ENCODE measurements around the gene IL20RA. TPM values are rescaled to one million over a fixed set of nuclear protein-coding genes. Genes with fewer than 3 reads are reported as not detected.

IL20RA gene
- polyA plus RNA-seq, 1 of the 3 experiments (the other 2 are of a cell fraction): 0.10 TPM

DNA sequence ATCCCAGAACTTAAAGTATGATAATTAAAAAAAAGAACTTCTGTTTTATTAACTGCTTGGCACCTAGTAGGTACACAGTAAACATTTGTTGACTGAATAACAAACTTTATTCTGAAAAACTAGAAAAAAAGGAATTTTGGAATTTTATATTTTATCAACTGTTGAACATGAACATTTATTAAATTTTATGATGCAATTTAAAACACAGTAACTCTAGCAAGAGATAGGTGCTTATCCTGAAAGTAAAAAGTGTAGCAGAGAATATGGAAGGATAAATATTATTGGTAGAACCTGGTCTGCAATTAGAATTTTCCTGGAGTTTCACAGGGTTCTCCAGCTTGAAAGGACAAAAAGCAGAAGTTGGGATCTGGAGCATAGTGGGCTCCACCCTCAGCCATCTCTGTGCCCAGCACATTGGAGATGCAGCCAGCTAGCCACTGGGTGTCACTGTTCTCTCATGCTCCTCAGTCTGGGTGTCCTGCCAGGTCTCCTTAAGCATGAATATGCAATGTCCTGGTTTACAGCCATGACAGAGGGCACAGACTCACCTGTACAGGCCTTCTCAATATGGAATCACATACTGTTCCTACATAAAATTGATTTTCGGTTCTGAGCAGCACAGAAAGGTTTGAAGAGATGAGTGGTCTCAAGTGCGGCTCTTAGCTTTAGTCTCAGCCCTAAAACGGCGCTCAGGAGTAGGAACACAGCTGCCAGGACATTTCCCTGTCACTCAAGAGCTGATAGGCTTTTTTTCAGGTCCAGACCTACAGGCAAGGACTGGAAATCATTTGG lies 31.7 kb upstream of the IL20RA start:
- no peaks in the 10 kb centered on the region for H4K20me1 ChIP-seq (ENCODE audit: insufficient read depth)
- no peaks in the 10 kb centered on the region for H3K9me2 ChIP-seq
- H3F3A ChIP-seq (replicated peaks; ENCODE audit: insufficient read depth): no peaks in the 10 kb centered on the region
- H3K27ac ChIP-seq (ENCODE audit: low read depth in 2 of 2, low read length in 1 of 2): no peak overlapping the region; a peak in 1 of 4 replicates
- 61% methylated on average over 4 of the region's 4 CpGs for WGBS (ENCODE audit: low lambda C conversion rate)
- no peak overlapping the region for H3K4me2 ChIP-seq
- H3K9ac ChIP-seq: no peak overlapping the region
- no peak overlapping the region; a peak in 1 of 4 replicates for H3K4me3 ChIP-seq (ENCODE audit: low read depth in 2 of 2, low read length in 1 of 2)
- no peaks in the 10 kb centered on the region for H3K9me3 ChIP-seq
- peak; percentile 65 for DNase-seq
- H3K36me3 ChIP-seq (replicated peaks in 1 of 2; ENCODE audit: control insufficient read depth in 1 of 2, insufficient read depth in 2 of 2, low read length in 1 of 2): no peaks in the 10 kb centered on the region
- POLR2A ChIA-PET: interaction anchor here (0.7 to 1.3 kb wide), 3 partner anchors 18 to 93 kb away, joined by 3 to 4 read pairs (median 3); no protein-coding TSS in a partner anchor
- H3K4me1 ChIP-seq (ENCODE audit: control insufficient read depth in 1 of 2, insufficient read depth in 2 of 2, low read depth in 1 of 2, low read length in 1 of 2): no peaks in the 10 kb centered on the region; a peak in 1 of 4 replicates
- CTCF ChIA-PET: interaction anchor here (0.5 to 3.0 kb wide), 24 partner anchors 9 to 1318 kb away, joined by 3 to 22 read pairs (median 4); partner anchors contain the start of genes IL20RA and SLC35D3
- H3K79me2 ChIP-seq (ENCODE audit: insufficient read depth): no peaks in the 10 kb centered on the region
- no peaks in the 10 kb centered on the region for H3K27me3 ChIP-seq (ENCODE audit: insufficient read depth)
- H2AFZ ChIP-seq (ENCODE audit: low read depth): no peak overlapping the region
- TF ChIP-seq, protein P1, sequence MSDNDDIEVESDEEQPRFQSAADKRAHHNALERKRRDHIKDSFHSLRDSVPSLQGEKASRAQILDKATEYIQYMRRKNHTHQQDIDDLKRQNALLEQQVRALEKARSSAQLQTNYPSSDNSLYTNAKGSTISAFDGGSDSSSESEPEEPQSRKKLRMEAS (IDR thresholded peaks at IDR 0.05; ENCODE audit: low read depth): no peak
- no peak for TF ChIP-seq FOSL2 (IDR thresholded peaks at IDR 0.05; ENCODE audit: borderline replicate concordance, low read depth)
- TF ChIP-seq RAD21 (IDR thresholded peaks at IDR 0.05; ENCODE audit: low read length): peak; percentile 81
- no peak for TF ChIP-seq POLR2AphosphoS5 (IDR thresholded peaks at IDR 0.05; ENCODE audit: low read depth, low read length)
- no peak for TF ChIP-seq EZH2phosphoT487 (IDR thresholded peaks at IDR 0.05; ENCODE audit: borderline replicate concordance, low read depth)
- TF ChIP-seq, protein P2, sequence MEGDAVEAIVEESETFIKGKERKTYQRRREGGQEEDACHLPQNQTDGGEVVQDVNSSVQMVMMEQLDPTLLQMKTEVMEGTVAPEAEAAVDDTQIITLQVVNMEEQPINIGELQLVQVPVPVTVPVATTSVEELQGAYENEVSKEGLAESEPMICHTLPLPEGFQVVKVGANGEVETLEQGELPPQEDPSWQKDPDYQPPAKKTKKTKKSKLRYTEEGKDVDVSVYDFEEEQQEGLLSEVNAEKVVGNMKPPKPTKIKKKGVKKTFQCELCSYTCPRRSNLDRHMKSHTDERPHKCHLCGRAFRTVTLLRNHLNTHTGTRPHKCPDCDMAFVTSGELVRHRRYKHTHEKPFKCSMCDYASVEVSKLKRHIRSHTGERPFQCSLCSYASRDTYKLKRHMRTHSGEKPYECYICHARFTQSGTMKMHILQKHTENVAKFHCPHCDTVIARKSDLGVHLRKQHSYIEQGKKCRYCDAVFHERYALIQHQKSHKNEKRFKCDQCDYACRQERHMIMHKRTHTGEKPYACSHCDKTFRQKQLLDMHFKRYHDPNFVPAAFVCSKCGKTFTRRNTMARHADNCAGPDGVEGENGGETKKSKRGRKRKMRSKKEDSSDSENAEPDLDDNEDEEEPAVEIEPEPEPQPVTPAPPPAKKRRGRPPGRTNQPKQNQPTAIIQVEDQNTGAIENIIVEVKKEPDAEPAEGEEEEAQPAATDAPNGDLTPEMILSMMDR (IDR thresholded peaks at IDR 0.05): peak; percentile 64
- TF ChIP-seq JUND (IDR thresholded peaks at IDR 0.05): no peak
- TF ChIP-seq NFIC (IDR thresholded peaks at IDR 0.05; ENCODE audit: borderline replicate concordance): no peak
- no peak for TF ChIP-seq ELF1 (IDR thresholded peaks at IDR 0.05)
- TF ChIP-seq TEAD4 (IDR thresholded peaks at IDR 0.05; ENCODE audit: borderline replicate concordance, insufficient read depth): no peak
- peak; percentile 31; the same call in 1 of the 2 replicates for TF ChIP-seq RCOR1 (IDR thresholded peaks at IDR 0.05; ENCODE audit: low read length)
- TF ChIP-seq, protein P3, sequence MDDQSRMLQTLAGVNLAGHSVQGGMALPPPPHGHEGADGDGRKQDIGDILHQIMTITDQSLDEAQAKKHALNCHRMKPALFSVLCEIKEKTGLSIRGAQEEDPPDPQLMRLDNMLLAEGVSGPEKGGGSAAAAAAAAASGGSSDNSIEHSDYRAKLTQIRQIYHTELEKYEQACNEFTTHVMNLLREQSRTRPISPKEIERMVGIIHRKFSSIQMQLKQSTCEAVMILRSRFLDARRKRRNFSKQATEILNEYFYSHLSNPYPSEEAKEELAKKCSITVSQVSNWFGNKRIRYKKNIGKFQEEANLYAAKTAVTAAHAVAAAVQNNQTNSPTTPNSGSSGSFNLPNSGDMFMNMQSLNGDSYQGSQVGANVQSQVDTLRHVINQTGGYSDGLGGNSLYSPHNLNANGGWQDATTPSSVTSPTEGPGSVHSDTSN (IDR thresholded peaks at IDR 0.05): no peak
- TF ChIP-seq SMC3 (IDR thresholded peaks at IDR 0.05; ENCODE audit: low read depth, low read length): peak; percentile 62
- TF ChIP-seq, protein P4, sequence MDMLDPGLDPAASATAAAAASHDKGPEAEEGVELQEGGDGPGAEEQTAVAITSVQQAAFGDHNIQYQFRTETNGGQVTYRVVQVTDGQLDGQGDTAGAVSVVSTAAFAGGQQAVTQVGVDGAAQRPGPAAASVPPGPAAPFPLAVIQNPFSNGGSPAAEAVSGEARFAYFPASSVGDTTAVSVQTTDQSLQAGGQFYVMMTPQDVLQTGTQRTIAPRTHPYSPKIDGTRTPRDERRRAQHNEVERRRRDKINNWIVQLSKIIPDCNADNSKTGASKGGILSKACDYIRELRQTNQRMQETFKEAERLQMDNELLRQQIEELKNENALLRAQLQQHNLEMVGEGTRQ (IDR thresholded peaks at IDR 0.05; ENCODE audit: borderline replicate concordance, low read depth, low read length): no peak
- TF ChIP-seq TCF12 (IDR thresholded peaks at IDR 0.05): no peak
- TF ChIP-seq MEF2A (IDR thresholded peaks at IDR 0.05; ENCODE audit: borderline replicate concordance, low read depth): no peak
- no peak for TF ChIP-seq EP300 (IDR thresholded peaks at IDR 0.05; ENCODE audit: borderline replicate concordance in 1 of 2, low read depth in 1 of 2, low read length in 1 of 2)
- no peak for TF ChIP-seq FOXM1 (IDR thresholded peaks at IDR 0.05; ENCODE audit: low read depth)
- TF ChIP-seq RXRA (IDR thresholded peaks at IDR 0.05; ENCODE audit: borderline replicate concordance, low read depth): no peak
- TF ChIP-seq TAF1 (IDR thresholded peaks at IDR 0.05; ENCODE audit: borderline replicate concordance, low read depth, low read length): no peak
- TF ChIP-seq, protein P5, sequence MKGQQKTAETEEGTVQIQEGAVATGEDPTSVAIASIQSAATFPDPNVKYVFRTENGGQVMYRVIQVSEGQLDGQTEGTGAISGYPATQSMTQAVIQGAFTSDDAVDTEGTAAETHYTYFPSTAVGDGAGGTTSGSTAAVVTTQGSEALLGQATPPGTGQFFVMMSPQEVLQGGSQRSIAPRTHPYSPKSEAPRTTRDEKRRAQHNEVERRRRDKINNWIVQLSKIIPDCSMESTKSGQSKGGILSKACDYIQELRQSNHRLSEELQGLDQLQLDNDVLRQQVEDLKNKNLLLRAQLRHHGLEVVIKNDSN (IDR thresholded peaks at IDR 0.05; ENCODE audit: borderline replicate concordance, low read depth): no peak
- TF ChIP-seq CHD2 (IDR thresholded peaks at IDR 0.05; ENCODE audit: low read length, partially characterized antibody): peak; percentile 21
- TF ChIP-seq YY1 (IDR thresholded peaks at IDR 0.05; ENCODE audit: low read depth): no peak
- no peak for TF ChIP-seq GATA2 (CRISPR knock-in tag; IDR thresholded peaks at IDR 0.05)
- no peak for TF ChIP-seq NRF1 (IDR thresholded peaks at IDR 0.05; ENCODE audit: low read depth, low read length)
- TF ChIP-seq, protein P6, sequence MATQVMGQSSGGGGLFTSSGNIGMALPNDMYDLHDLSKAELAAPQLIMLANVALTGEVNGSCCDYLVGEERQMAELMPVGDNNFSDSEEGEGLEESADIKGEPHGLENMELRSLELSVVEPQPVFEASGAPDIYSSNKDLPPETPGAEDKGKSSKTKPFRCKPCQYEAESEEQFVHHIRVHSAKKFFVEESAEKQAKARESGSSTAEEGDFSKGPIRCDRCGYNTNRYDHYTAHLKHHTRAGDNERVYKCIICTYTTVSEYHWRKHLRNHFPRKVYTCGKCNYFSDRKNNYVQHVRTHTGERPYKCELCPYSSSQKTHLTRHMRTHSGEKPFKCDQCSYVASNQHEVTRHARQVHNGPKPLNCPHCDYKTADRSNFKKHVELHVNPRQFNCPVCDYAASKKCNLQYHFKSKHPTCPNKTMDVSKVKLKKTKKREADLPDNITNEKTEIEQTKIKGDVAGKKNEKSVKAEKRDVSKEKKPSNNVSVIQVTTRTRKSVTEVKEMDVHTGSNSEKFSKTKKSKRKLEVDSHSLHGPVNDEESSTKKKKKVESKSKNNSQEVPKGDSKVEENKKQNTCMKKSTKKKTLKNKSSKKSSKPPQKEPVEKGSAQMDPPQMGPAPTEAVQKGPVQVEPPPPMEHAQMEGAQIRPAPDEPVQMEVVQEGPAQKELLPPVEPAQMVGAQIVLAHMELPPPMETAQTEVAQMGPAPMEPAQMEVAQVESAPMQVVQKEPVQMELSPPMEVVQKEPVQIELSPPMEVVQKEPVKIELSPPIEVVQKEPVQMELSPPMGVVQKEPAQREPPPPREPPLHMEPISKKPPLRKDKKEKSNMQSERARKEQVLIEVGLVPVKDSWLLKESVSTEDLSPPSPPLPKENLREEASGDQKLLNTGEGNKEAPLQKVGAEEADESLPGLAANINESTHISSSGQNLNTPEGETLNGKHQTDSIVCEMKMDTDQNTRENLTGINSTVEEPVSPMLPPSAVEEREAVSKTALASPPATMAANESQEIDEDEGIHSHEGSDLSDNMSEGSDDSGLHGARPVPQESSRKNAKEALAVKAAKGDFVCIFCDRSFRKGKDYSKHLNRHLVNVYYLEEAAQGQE (IDR thresholded peaks at IDR 0.05; ENCODE audit: low read depth, low read length): no peak

Data from SK-N-SH (cell line).